GM12892 (cell line): ENCODE data around the gene FCGR3A.

Experiments used
- POLR2A ChIP-seq: IDR thresholded peaks from 2 replicates; pipeline ENCODE4 v1.6.1; 2011; ENCODE audit warnings: low read depth, low read length, control low read depth
- POLR2AphosphoS5 ChIP-seq: IDR thresholded peaks from 2 replicates; pipeline ENCODE4 v1.6.1; 2011; ENCODE audit warnings: low read depth, low read length, control low read depth
- TAF1 ChIP-seq: IDR thresholded peaks from 2 replicates; pipeline ENCODE4 v1.6.1; 2011; ENCODE audit warnings: low read depth, mild to moderate bottlenecking, control low read depth, low read length, borderline replicate concordance

- TF ChIP-seq TAF1 (no peak), POLR2A (no peak), POLR2AphosphoS5 (no peak)
Observed at GRCh38 chr1:161495490-161495889, 54.1 kb downstream of the FCGR3A start.
